AG09309 (cell line): ENCODE measurements around the gene CAPN13.

Source experiments
- DNase-seq: peaks from one replicate; pipeline ENCODE4 v3.0.0-alpha.2; 2010; ENCODE audit warnings: low read depth
- H3K4me3 ChIP-seq: 2 replicates; pipeline ENCODE4 v1.5.1; 2011; ENCODE audit warnings: mild to moderate bottlenecking, low read depth, low read length, moderate library complexity; ENCODE audit not compliant: control insufficient read depth
- CTCF ChIP-seq: IDR thresholded peaks from 2 replicates; pipeline ENCODE4 v1.5.1; 2011; ENCODE audit warnings: mild to moderate bottlenecking, low read depth, low read length, inconsistent platforms; ENCODE audit not compliant: insufficient read depth, control insufficient read depth; ENCODE audit errors: missing control alignments

Gene CAPN13

GRCh38 chr2:30769891-30770462 lies 37.3 kb downstream of the CAPN13 start:
- no peak for TF ChIP-seq CTCF
- DNase-seq = no peak
- no peak overlapping the region for H3K4me3 ChIP-seq

GRCh38 chr2:30769481-30769780 lies 37.8 kb downstream of the CAPN13 start:
- no peak for DNase-seq
- no peak for TF ChIP-seq CTCF
- no peak overlapping the region for H3K4me3 ChIP-seq

GRCh38 chr2:30768708-30769480 lies 38.4 kb downstream of the CAPN13 start:
- H3K4me3 ChIP-seq = no peak overlapping the region
- TF ChIP-seq CTCF = no peak
- DNase-seq = no peak

- H3K4me3 ChIP-seq = no peak overlapping the region
- DNase-seq = no peak
- no peak for TF ChIP-seq CTCF
Observed at GRCh38 chr2:30768036-30768686, 39.1 kb downstream of the CAPN13 start.

- no peak overlapping the region for H3K4me3 ChIP-seq
- TF ChIP-seq CTCF = no peak
- DNase-seq = no peak
Observed at GRCh38 chr2:30766666-30767065, 40.6 kb downstream of the CAPN13 start.

- no peak for TF ChIP-seq CTCF
- no peak for DNase-seq
- no peak overlapping the region for H3K4me3 ChIP-seq
Observed at GRCh38 chr2:30765876-30766470, 41.3 kb downstream of the CAPN13 start.
